Endometrium (tissue), 2 donors: ENCODE results near the gene CIAO2B.
"Not testable (repeated sequence)": the region's sequence is repeated elsewhere in the genome, so short reads cannot be mapped to it uniquely, and the experiment has no call there.

Source experiments
- FAIRE-seq: peaks from 2 replicates; lab custom pipeline; 2012; peaks lifted over from hg19 to GRCh38; lab: Jason Lieb, UNC
- donor health status: control.
- donor health status: control.

The CIAO2B gene

GRCh38 chr16:66934138-66934838 is at the start of gene CIAO2B:
Gene CIAO2B, minus strand, starts transcription at chr16:66934402. Its CDS starts 38 bp downstream, at chr16:66934364.
- no peak for FAIRE-seq

GRCh38 chr16:66983033-66983432 is 48.8 kb upstream of the CIAO2B start:
- no peak for FAIRE-seq

GRCh38 chr16:66979011-66979717 is 45.0 kb upstream of the CIAO2B start:
- no peak for FAIRE-seq

GRCh38 chr16:66977341-66978113 is 43.3 kb upstream of the CIAO2B start:
- no peak for FAIRE-seq

GRCh38 chr16:66976746-66977145 is 42.5 kb upstream of the CIAO2B start:
- FAIRE-seq: no peak

GRCh38 chr16:66975302-66975893 is 41.2 kb upstream of the CIAO2B start:
- no peak for FAIRE-seq

GRCh38 chr16:66974932-66975246 is 40.7 kb upstream of the CIAO2B start:
- not testable (repeated sequence) for FAIRE-seq

- not testable (repeated sequence) for FAIRE-seq
Measured at GRCh38 chr16:66974156-66974931, 40.1 kb upstream of the CIAO2B start.

GRCh38 chr16:66973716-66974115 is 39.5 kb upstream of the CIAO2B start:
- FAIRE-seq: no peak

- FAIRE-seq: no peak
Measured at GRCh38 chr16:66972983-66973382, 38.8 kb upstream of the CIAO2B start.

GRCh38 chr16:66970775-66971720 is 36.8 kb upstream of the CIAO2B start:
- FAIRE-seq: no peak

- no peak for FAIRE-seq
Measured at GRCh38 chr16:66968847-66969246, 34.6 kb upstream of the CIAO2B start.

GRCh38 chr16:66964049-66964448 is 29.8 kb upstream of the CIAO2B start:
- no peak for FAIRE-seq

GRCh38 chr16:66961914-66962313 is 27.7 kb upstream of the CIAO2B start:
- FAIRE-seq: no peak

GRCh38 chr16:66961065-66961744 is 27.0 kb upstream of the CIAO2B start, which contains the start of gene CES3:
Gene CES3, plus strand, starts transcription at chr16:66961266. Its CDS starts 42 bp downstream, at chr16:66961308.
- FAIRE-seq: no peak

GRCh38 chr16:66960270-66960669 is 26.1 kb upstream of the CIAO2B start:
- FAIRE-seq: no peak

- no peak for FAIRE-seq
Measured at GRCh38 chr16:66959704-66960161, 25.5 kb upstream of the CIAO2B start.

GRCh38 chr16:66958857-66959703 is 24.9 kb upstream of the CIAO2B start:
- no peak for FAIRE-seq

- FAIRE-seq: not testable (repeated sequence)
Measured at GRCh38 chr16:66956154-66956457, 21.9 kb upstream of the CIAO2B start.
